GM18508 (cell line): Measurements from ENCODE around the gene SPSB3.

Experiments
- ATAC-seq: cut with Tn5 transposase; IDR thresholded peaks from one replicate; pipeline ENCODE4 v1.9.1; 2021; ENCODE audit warnings: moderate number of reproducible peaks; ENCODE audit not compliant: insufficient read depth, unreplicated experiment

SPSB3 gene

GRCh38 chr16:1790261-1790610 is 7.9 kb upstream of the SPSB3 start:
- ATAC-seq = no peak

GRCh38 chr16:1789643-1790045 is 7.3 kb upstream of the SPSB3 start:
- no peak for ATAC-seq

GRCh38 chr16:1788708-1789100 is 6.3 kb upstream of the SPSB3 start:
- ATAC-seq = no peak

GRCh38 chr16:1788095-1788707 is 5.8 kb upstream of the SPSB3 start:
- no peak for ATAC-seq

GRCh38 chr16:1787322-1788094 is 5.1 kb upstream of the SPSB3 start:
- ATAC-seq = no peak

- no peak for ATAC-seq
Measured at GRCh38 chr16:1787056-1787321, 4.6 kb upstream of the SPSB3 start.

- no peak for ATAC-seq
Measured at GRCh38 chr16:1786242-1787055, 4.1 kb upstream of the SPSB3 start.

GRCh38 chr16:1785846-1786170 is 3.4 kb upstream of the SPSB3 start:
- no peak for ATAC-seq

GRCh38 chr16:1784977-1785845 is 2.8 kb upstream of the SPSB3 start:
- no peak for ATAC-seq

- ATAC-seq = no peak
Measured at GRCh38 chr16:1781758-1782407, 488 bp downstream of the SPSB3 start.

GRCh38 chr16:1781254-1781653 is 1.1 kb downstream of the SPSB3 start:
- ATAC-seq = no peak

- ATAC-seq = no peak
Measured at GRCh38 chr16:1780677-1781072, 1.7 kb downstream of the SPSB3 start.

GRCh38 chr16:1779741-1780676 is 2.4 kb downstream of the SPSB3 start:
- no peak for ATAC-seq

- no peak for ATAC-seq
Measured at GRCh38 chr16:1779234-1779701, 3.1 kb downstream of the SPSB3 start.

GRCh38 chr16:1778200-1779179 is 3.9 kb downstream of the SPSB3 start:
- no peak for ATAC-seq

GRCh38 chr16:1777375-1778199 is 4.8 kb downstream of the SPSB3 start:
- no peak for ATAC-seq

- ATAC-seq = no peak
Measured at GRCh38 chr16:1776991-1777374, 5.4 kb downstream of the SPSB3 start.
